SK-N-SH treated with all-trans-retinoic acid at 6 μM for 48 hours (cell line): ENCODE results near the gene AUTS2.

Source experiments
- ATAC-seq: fragments of 200-7000 bp; cut with Tn5 transposase; 3 replicates; pipeline ENCODE4 v1.9.1; 2020; ENCODE audit warnings: mild to moderate bottlenecking, moderate library complexity
- CSDC2 ChIP-seq: fragments of 250-450 bp; sonication (Bioruptor Pico); IDR thresholded peaks from 2 replicates; pipeline ENCODE4 v1.5.0; 2020; ENCODE audit warnings: mild to moderate bottlenecking, moderate library complexity
- ESRRG ChIP-seq: fragments of 250-450 bp; sonication (Bioruptor Pico); IDR thresholded peaks from 2 replicates; pipeline ENCODE4 v1.6.1; 2021; ENCODE audit warnings: mild to moderate bottlenecking
- GLIS3 ChIP-seq: fragments of 250-450 bp; sonication (Bioruptor Pico); IDR thresholded peaks from 2 replicates; pipeline ENCODE4 v1.5.0; 2020; ENCODE audit warnings: mild to moderate bottlenecking, moderate library complexity
- ISL1 ChIP-seq: fragments of 250-450 bp; sonication (Bioruptor Pico); IDR thresholded peaks from 2 replicates; pipeline ENCODE4 v2.1.2; 2022; ENCODE audit warnings: mild to moderate bottlenecking, moderate library complexity
- OSR1 ChIP-seq: fragments of 250-450 bp; sonication (Bioruptor Pico); IDR thresholded peaks from 2 replicates; pipeline ENCODE4 v1.8.0; 2022; ENCODE audit warnings: moderate library complexity, mild to moderate bottlenecking, inconsistent platforms
- PPARA ChIP-seq: fragments of 250-450 bp; sonication (Bioruptor Pico); IDR thresholded peaks from 2 replicates; pipeline ENCODE4 v1.5.0; 2020; ENCODE audit warnings: mild to moderate bottlenecking, borderline replicate concordance
- RARB ChIP-seq: fragments of 250-450 bp; sonication (Bioruptor Pico); IDR thresholded peaks from 2 replicates; pipeline ENCODE4 v1.8.0; 2021; ENCODE audit warnings: mild to moderate bottlenecking, moderate library complexity
- SNAI2 ChIP-seq: fragments of 250-450 bp; sonication (Bioruptor Pico); IDR thresholded peaks from 2 replicates; pipeline ENCODE4 v1.5.0; 2020; ENCODE audit warnings: mild to moderate bottlenecking, moderate library complexity
- TCF4 ChIP-seq: fragments of 250-450 bp; sonication (Bioruptor Pico); IDR thresholded peaks from 2 replicates; pipeline ENCODE4 v1.8.0; 2021; ENCODE audit warnings: mild to moderate bottlenecking, moderate library complexity, borderline replicate concordance
- TOX ChIP-seq: fragments of 250-450 bp; sonication (Bioruptor Pico); IDR thresholded peaks from 2 replicates; pipeline ENCODE4 v1.8.0; 2021; ENCODE audit warnings: mild to moderate bottlenecking, moderate library complexity, borderline replicate concordance
- ZC3H10 ChIP-seq: fragments of 250-450 bp; sonication (Bioruptor Pico); IDR thresholded peaks from 2 replicates; pipeline ENCODE4 v1.5.1; 2021; ENCODE audit warnings: mild to moderate bottlenecking, moderate library complexity
- ZFP3 ChIP-seq: fragments of 250-450 bp; sonication (Bioruptor Pico); IDR thresholded peaks from 2 replicates; pipeline ENCODE4 v1.5.0; 2020; ENCODE audit warnings: mild to moderate bottlenecking, moderate library complexity
- ZFP30 ChIP-seq: fragments of 450-650 bp; formaldehyde crosslinking; IDR thresholded peaks from 2 replicates; pipeline ENCODE4 v1.5.0; 2022; ENCODE audit warnings: mild to moderate bottlenecking, moderate library complexity
- ZNF565 ChIP-seq: fragments of 450-650 bp; formaldehyde crosslinking; conservative IDR thresholded peaks from 2 replicates; pipeline ENCODE4 v1.5.0; 2020; ENCODE audit warnings: low read depth, mild to moderate bottlenecking, moderate library complexity
- ZNF70 ChIP-seq: fragments of 450-650 bp; formaldehyde crosslinking; IDR thresholded peaks from 2 replicates; pipeline ENCODE4 v1.5.0; 2020; ENCODE audit warnings: mild to moderate bottlenecking, moderate library complexity
- ZNF8 ChIP-seq: fragments of 450-650 bp; formaldehyde crosslinking; IDR thresholded peaks from 2 replicates; pipeline ENCODE4 v1.5.0; 2020; ENCODE audit warnings: mild to moderate bottlenecking, moderate library complexity
- TF ChIP-seq, protein P1 (sequence below): fragments of 250-450 bp; sonication (Bioruptor Pico); IDR thresholded peaks from 2 replicates; pipeline ENCODE4 v1.8.0; 2021; ENCODE audit warnings: low read depth, mild to moderate bottlenecking, moderate library complexity, borderline replicate concordance
- TF ChIP-seq, protein P2 (sequence below): fragments of 250-450 bp; sonication (Bioruptor Pico); IDR thresholded peaks from 2 replicates; pipeline ENCODE4 v1.5.1; 2021; ENCODE audit warnings: mild to moderate bottlenecking, moderate library complexity
- TF ChIP-seq, protein P3 (sequence below): fragments of 250-450 bp; sonication (Bioruptor Pico); IDR thresholded peaks from 2 replicates; pipeline ENCODE4 v1.8.0; 2020; ENCODE audit warnings: mild to moderate bottlenecking, moderate library complexity, borderline replicate concordance
- TF ChIP-seq, protein P4 (sequence below): fragments of 250-450 bp; sonication (Bioruptor Pico); IDR thresholded peaks from 2 replicates; pipeline ENCODE4 v1.5.1; 2020; ENCODE audit warnings: low read depth, mild to moderate bottlenecking, moderate library complexity
- TF ChIP-seq, protein P5 (sequence below): fragments of 250-450 bp; sonication (Bioruptor Pico); IDR thresholded peaks from 2 replicates; pipeline ENCODE4 v1.5.0; 2020; ENCODE audit warnings: mild to moderate bottlenecking, moderate library complexity

Gene AUTS2

DNA sequence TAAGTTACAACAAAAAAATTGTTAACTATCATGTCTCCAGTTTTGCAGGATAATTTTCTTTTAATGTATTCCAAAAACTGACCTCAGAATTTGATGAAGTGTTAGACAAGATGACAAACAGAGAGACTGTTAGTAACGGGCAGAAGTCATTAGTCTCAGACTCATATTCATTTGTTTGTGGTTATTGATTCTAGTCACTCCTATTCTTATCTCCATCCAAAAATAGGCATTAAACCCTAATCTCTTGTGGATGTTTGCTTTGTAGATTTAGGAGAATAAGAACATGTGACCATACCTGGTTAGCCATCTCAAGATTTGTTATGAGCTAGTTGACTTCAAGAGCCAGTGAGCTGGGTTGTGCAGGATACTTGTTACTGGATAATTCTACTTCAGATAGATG, 261.1 kb downstream of the AUTS2 start:
- ATAC-seq = no peak
- TF ChIP-seq ESRRG (CRISPR knock-in tag) = no peak
- TF ChIP-seq ZFP30 = no peak
- TF ChIP-seq, protein P1, sequence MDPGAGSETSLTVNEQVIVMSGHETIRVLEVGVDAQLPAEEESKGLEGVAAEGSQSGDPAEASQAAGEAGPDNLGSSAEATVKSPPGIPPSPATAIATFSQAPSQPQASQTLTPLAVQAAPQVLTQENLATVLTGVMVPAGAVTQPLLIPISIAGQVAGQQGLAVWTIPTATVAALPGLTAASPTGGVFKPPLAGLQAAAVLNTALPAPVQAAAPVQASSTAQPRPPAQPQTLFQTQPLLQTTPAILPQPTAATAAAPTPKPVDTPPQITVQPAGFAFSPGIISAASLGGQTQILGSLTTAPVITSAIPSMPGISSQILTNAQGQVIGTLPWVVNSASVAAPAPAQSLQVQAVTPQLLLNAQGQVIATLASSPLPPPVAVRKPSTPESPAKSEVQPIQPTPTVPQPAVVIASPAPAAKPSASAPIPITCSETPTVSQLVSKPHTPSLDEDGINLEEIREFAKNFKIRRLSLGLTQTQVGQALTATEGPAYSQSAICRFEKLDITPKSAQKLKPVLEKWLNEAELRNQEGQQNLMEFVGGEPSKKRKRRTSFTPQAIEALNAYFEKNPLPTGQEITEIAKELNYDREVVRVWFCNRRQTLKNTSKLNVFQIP = no peak
- no peak for TF ChIP-seq TCF4 (CRISPR knock-in tag)
- TF ChIP-seq ZC3H10 (CRISPR knock-in tag) = no peak
- TF ChIP-seq RARB (CRISPR knock-in tag) = no peak
- no peak for TF ChIP-seq ZNF8 (CRISPR knock-in tag)
- TF ChIP-seq, protein P2, sequence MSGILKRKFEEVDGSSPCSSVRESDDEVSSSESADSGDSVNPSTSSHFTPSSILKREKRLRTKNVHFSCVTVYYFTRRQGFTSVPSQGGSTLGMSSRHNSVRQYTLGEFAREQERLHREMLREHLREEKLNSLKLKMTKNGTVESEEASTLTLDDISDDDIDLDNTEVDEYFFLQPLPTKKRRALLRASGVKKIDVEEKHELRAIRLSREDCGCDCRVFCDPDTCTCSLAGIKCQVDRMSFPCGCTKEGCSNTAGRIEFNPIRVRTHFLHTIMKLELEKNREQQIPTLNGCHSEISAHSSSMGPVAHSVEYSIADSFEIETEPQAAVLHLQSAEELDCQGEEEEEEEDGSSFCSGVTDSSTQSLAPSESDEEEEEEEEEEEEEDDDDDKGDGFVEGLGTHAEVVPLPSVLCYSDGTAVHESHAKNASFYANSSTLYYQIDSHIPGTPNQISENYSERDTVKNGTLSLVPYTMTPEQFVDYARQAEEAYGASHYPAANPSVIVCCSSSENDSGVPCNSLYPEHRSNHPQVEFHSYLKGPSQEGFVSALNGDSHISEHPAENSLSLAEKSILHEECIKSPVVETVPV (CRISPR knock-in tag) = no peak
- no peak for TF ChIP-seq ZNF70 (CRISPR knock-in tag)
- TF ChIP-seq, protein P3, sequence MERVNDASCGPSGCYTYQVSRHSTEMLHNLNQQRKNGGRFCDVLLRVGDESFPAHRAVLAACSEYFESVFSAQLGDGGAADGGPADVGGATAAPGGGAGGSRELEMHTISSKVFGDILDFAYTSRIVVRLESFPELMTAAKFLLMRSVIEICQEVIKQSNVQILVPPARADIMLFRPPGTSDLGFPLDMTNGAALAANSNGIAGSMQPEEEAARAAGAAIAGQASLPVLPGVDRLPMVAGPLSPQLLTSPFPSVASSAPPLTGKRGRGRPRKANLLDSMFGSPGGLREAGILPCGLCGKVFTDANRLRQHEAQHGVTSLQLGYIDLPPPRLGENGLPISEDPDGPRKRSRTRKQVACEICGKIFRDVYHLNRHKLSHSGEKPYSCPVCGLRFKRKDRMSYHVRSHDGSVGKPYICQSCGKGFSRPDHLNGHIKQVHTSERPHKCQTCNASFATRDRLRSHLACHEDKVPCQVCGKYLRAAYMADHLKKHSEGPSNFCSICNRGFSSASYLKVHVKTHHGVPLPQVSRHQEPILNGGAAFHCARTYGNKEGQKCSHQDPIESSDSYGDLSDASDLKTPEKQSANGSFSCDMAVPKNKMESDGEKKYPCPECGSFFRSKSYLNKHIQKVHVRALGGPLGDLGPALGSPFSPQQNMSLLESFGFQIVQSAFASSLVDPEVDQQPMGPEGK (CRISPR knock-in tag) = no peak
- no peak for TF ChIP-seq TOX
- TF ChIP-seq OSR1 = no peak
- TF ChIP-seq GLIS3 (CRISPR knock-in tag) = no peak
- TF ChIP-seq SNAI2 = no peak
- no peak for TF ChIP-seq CSDC2 (CRISPR knock-in tag)
- no peak for TF ChIP-seq ZNF565
- TF ChIP-seq, all 23 proteins: peak for 0

DNA sequence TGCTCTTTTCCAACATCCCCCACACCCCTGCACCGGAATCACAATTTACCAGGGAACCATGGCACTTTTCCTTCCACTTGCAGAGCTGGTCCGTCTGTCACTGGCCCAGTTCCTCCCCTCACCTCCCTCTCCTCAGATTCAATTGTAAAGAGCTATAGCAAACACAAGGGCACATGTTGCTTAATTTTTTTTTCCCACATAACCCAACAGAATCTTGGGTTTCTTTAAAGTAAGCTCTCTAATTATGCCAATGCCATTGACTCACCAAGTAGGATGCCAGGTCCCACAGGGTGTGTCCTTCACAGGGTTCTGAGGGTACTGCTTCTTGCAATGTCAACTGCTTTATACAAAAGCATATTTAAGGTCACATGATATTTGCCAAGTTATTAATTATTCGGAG, 262.2 kb downstream of the AUTS2 start:
- ATAC-seq = no peak
- TF ChIP-seq ZNF70 (CRISPR knock-in tag) (no peak), ZNF8 (CRISPR knock-in tag) (no peak), ZNF565 (no peak), PPARA (CRISPR knock-in tag) (no peak), GLIS3 (CRISPR knock-in tag) (no peak)
- TF ChIP-seq, protein P2 (CRISPR knock-in tag) = no peak
- TF ChIP-seq, all 23 proteins: peak for 0

DNA sequence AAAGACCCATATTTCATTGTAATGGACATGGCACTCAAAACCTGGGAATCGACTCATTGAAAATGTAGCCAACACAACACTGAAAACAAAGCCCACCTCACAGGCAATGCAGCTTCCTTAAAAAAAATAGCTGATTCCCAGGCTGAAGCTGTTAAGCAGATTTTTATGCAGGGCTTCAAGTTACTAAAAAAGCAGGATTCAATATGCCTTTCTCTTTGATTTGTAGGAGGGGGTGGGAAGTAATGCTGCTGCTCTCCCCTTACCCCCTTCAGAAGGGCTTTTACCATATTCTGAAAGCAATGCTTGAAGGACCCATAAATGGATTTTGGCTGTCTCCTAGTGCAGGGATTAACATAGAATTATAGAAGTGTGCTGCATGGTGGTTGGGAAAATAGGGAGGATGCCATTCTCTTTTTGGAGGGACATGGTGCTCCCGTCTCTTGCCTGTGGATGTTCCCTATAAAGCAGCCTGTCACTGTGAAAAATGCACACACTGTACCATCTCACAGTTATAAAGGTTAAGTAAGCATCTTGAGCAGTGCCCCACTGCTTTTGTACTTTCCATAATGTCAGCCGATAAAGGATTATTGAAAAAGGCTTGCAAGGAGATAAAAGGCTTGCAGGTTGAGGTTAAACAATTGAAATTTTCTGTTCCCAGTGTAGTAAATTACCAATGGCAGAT, 262.8 kb downstream of the AUTS2 start:
- ATAC-seq = no peak
- TF ChIP-seq, protein P4, sequence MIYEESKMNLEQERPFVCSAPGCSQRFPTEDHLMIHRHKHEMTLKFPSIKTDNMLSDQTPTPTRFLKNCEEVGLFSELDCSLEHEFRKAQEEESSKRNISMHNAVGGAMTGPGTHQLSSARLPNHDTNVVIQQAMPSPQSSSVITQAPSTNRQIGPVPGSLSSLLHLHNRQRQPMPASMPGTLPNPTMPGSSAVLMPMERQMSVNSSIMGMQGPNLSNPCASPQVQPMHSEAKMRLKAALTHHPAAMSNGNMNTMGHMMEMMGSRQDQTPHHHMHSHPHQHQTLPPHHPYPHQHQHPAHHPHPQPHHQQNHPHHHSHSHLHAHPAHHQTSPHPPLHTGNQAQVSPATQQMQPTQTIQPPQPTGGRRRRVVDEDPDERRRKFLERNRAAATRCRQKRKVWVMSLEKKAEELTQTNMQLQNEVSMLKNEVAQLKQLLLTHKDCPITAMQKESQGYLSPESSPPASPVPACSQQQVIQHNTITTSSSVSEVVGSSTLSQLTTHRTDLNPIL (CRISPR knock-in tag) = no peak
- TF ChIP-seq ZC3H10 (CRISPR knock-in tag) = no peak
- no peak for TF ChIP-seq RARB (CRISPR knock-in tag)
- no peak for TF ChIP-seq TCF4 (CRISPR knock-in tag)
- TF ChIP-seq ZFP3 (CRISPR knock-in tag) = no peak
- TF ChIP-seq OSR1 = no peak
- no peak for TF ChIP-seq ZNF8 (CRISPR knock-in tag)
- TF ChIP-seq TOX = no peak
- TF ChIP-seq, protein P3 (CRISPR knock-in tag) = no peak
- TF ChIP-seq PPARA (CRISPR knock-in tag) = no peak
- TF ChIP-seq CSDC2 (CRISPR knock-in tag) = no peak
- TF ChIP-seq ZNF70 (CRISPR knock-in tag) = no peak
- TF ChIP-seq, protein P1 = no peak
- TF ChIP-seq SNAI2 = no peak
- no peak for TF ChIP-seq ISL1 (CRISPR knock-in tag)
- TF ChIP-seq, protein P5, sequence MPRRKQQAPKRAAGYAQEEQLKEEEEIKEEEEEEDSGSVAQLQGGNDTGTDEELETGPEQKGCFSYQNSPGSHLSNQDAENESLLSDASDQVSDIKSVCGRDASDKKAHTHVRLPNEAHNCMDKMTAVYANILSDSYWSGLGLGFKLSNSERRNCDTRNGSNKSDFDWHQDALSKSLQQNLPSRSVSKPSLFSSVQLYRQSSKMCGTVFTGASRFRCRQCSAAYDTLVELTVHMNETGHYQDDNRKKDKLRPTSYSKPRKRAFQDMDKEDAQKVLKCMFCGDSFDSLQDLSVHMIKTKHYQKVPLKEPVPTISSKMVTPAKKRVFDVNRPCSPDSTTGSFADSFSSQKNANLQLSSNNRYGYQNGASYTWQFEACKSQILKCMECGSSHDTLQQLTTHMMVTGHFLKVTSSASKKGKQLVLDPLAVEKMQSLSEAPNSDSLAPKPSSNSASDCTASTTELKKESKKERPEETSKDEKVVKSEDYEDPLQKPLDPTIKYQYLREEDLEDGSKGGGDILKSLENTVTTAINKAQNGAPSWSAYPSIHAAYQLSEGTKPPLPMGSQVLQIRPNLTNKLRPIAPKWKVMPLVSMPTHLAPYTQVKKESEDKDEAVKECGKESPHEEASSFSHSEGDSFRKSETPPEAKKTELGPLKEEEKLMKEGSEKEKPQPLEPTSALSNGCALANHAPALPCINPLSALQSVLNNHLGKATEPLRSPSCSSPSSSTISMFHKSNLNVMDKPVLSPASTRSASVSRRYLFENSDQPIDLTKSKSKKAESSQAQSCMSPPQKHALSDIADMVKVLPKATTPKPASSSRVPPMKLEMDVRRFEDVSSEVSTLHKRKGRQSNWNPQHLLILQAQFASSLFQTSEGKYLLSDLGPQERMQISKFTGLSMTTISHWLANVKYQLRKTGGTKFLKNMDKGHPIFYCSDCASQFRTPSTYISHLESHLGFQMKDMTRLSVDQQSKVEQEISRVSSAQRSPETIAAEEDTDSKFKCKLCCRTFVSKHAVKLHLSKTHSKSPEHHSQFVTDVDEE (CRISPR knock-in tag) = no peak
